Prostate gland (tissue), 2 donors: ENCODE measurements around the gene KIFC1. TPM values are rescaled to one million over a fixed set of nuclear protein-coding genes. Genes with fewer than 3 reads are reported as not detected.
"Not testable (repeated sequence)": the region's sequence is repeated elsewhere in the genome, so short reads cannot be mapped to it uniquely, and the experiment has no call there.

Experiments used
- DNase-seq: peaks from one replicate; pipeline ENCODE4 v3.0.0-alpha.2; 2019; ENCODE audit warnings: low spot score
- H3K27ac ChIP-seq, 2 donors: fragments of 200-600 bp; sonication (generic); 2 replicates each; pipeline ENCODE4 v1.5.1; 2017 to 2019
- H3K27me3 ChIP-seq: fragments of 200-600 bp; sonication (generic); replicated peaks from 2 replicates; pipeline ENCODE4 v1.5.1; 2019; ENCODE audit not compliant: insufficient read depth
- H3K36me3 ChIP-seq, 2 donors: fragments of 200-600 bp; sonication (generic); 1 replicate in 1 of 2; 2 replicates in 1 of 2; pipeline versions ENCODE4 v1.5.1 to v1.8.1; 2017 to 2019
- H3K4me1 ChIP-seq: fragments of 200-600 bp; sonication (generic); replicated peaks from 2 replicates; pipeline ENCODE4 v1.5.1; 2019
- H3K4me3 ChIP-seq, 2 donors: fragments of 200-600 bp; sonication (generic); 2 replicates each; pipeline ENCODE4 v1.5.1; 2017 to 2019
- H3K9me3 ChIP-seq: fragments of 200-600 bp; sonication (generic); 2 replicates; pipeline ENCODE4 v1.5.1; 2017
- CTCF ChIP-seq, 4 experiments: fragments of 200-600 bp in 2 of 4; fragments of 450-650 bp in 2 of 4; sonication (generic) in 2 of 4; IDR thresholded peaks; 1 replicate in 3 of 4; 2 replicates in 1 of 4; pipeline ENCODE4 v1.5.1; 2016 to 2019; ENCODE audit warnings: antibody characterized with exemption in 4 of 4, mild to moderate bottlenecking in 2 of 4, moderate library complexity in 2 of 4
- POLR2A ChIP-seq: fragments of 450-650 bp; IDR thresholded peaks from one replicate; pipeline ENCODE4 v1.6.1; 2016; ENCODE audit warnings: antibody characterized with exemption, mild to moderate bottlenecking
- POLR2AphosphoS5 ChIP-seq: sonication (generic); formaldehyde crosslinking; IDR thresholded peaks from one replicate; pipeline ENCODE4 v1.6.1; 2017; ENCODE audit warnings: antibody characterized with exemption
- WGBS: methylation state at CpG from one replicate; pipeline ENCODE4 v1.1.5; 2018; 5-methylcytosine and 5-hydroxymethylcytosine counted together
- intact Hi-C: fragments of 100-400 bp; cut with DNase I; formaldehyde crosslinking; loops from one replicate; pipeline ENCODE4 v1.14.2; 2022
- total RNA-seq, 2 donors: library from RNA; depleted of rRNA; stranded (reverse); fragments of >200 nt; gene quantifications; one replicate each; pipeline ENCODE4 v1.1.0, GENCODE V29; 2016

The KIFC1 gene
- total RNA-seq, 2 donors from 2014 or later = 5.8 to 6.5 TPM

GRCh38 chr6:33377171-33377570, 14.5 kb upstream of the KIFC1 start:
- Histone ChIP-seq H3K36me3 (no peaks in the 10 kb centered on the region), H3K27ac (no peak overlapping the region), H3K9me3 (no peaks in the 10 kb centered on the region), H3K4me3 (no peak overlapping the region), H3K27me3 (no peaks in the 10 kb centered on the region), H3K4me1 (peaks cover 18% of the 10 kb centered on the region)
- DNase-seq = no peak
- intact Hi-C loops = no loop called here
- TF ChIP-seq POLR2AphosphoS5 (no peak), POLR2A (no peak), CTCF (IDR thresholded peaks at IDR 0.05) (no peak)
- 77% methylated on average over 4 of the region's 4 CpGs for WGBS

- H3K4me3 ChIP-seq, intact Hi-C loops, H3K27me3 ChIP-seq, DNase-seq, H3K4me1 ChIP-seq, H3K9me3 ChIP-seq, H3K27ac ChIP-seq, H3K36me3 ChIP-seq: not testable (repeated sequence)
- WGBS = 93% methylated on average over 10 of the region's 10 CpGs
Observed at GRCh38 chr6:33379184-33379583, 12.4 kb upstream of the KIFC1 start.

GRCh38 chr6:33380272-33380981, 11.2 kb upstream of the KIFC1 start:
- Histone ChIP-seq H3K4me1 (peaks cover 5% of the 10 kb centered on the region), H3K9me3 (no peaks in the 10 kb centered on the region), H3K27me3 (no peaks in the 10 kb centered on the region), H3K4me3 (no peak overlapping the region), H3K36me3 (no peaks in the 10 kb centered on the region), H3K27ac (no peak overlapping the region)
- intact Hi-C loops = no loop called here
- no peak for DNase-seq
- 66% methylated on average over 2 of the region's 2 CpGs for WGBS
- TF ChIP-seq POLR2AphosphoS5 (no peak), CTCF (IDR thresholded peaks at IDR 0.05) (no peak), POLR2A (no peak)

- H3K9me3 ChIP-seq = no peaks in the 10 kb centered on the region
- no peaks in the 10 kb centered on the region for H3K27me3 ChIP-seq
- no peak for DNase-seq
- TF ChIP-seq POLR2AphosphoS5 = no peak
- no peak for TF ChIP-seq POLR2A
- no peak for TF ChIP-seq CTCF (IDR thresholded peaks at IDR 0.05)
- WGBS = 80% methylated on average over 10 of the region's 10 CpGs
- H3K4me3 ChIP-seq = no peak overlapping the region
- no peak overlapping the region for H3K27ac ChIP-seq
- H3K36me3 ChIP-seq = no peaks in the 10 kb centered on the region
- no peaks in the 10 kb centered on the region for H3K4me1 ChIP-seq
- intact Hi-C loops = no loop called here
Observed at GRCh38 chr6:33383427-33384185, 8.0 kb upstream of the KIFC1 start.

GRCh38 chr6:33384581-33385020, 7.0 kb upstream of the KIFC1 start:
- Histone ChIP-seq H3K9me3 (no peaks in the 10 kb centered on the region), H3K27me3 (no peaks in the 10 kb centered on the region), H3K36me3 (no peaks in the 10 kb centered on the region), H3K4me1 (no peaks in the 10 kb centered on the region), H3K4me3 (no peak overlapping the region), H3K27ac (no peak overlapping the region)
- no peak for DNase-seq
- 22% methylated on average over 4 of the region's 4 CpGs for WGBS
- intact Hi-C loops = no loop called here
- TF ChIP-seq POLR2AphosphoS5 (no peak), CTCF (IDR thresholded peaks at IDR 0.05) (no peak), POLR2A (no peak)
